HG03175 (cell line): ENCODE measurements around the gene ZNF844.
"Not testable (repeated sequence)": the region's sequence is repeated elsewhere in the genome, so short reads cannot be mapped to it uniquely, and the experiment has no call there.

ENCODE experiments used
- ATAC-seq: cut with Tn5 transposase; IDR thresholded peaks from one replicate; pipeline ENCODE4 v1.9.1; 2021; ENCODE audit warnings: mild to moderate bottlenecking, moderate library complexity; ENCODE audit not compliant: unreplicated experiment

Gene ZNF844

GRCh38 chr19:12092065-12092867 is 27.7 kb downstream of the ZNF844 start:
- ATAC-seq: no peak

DNA sequence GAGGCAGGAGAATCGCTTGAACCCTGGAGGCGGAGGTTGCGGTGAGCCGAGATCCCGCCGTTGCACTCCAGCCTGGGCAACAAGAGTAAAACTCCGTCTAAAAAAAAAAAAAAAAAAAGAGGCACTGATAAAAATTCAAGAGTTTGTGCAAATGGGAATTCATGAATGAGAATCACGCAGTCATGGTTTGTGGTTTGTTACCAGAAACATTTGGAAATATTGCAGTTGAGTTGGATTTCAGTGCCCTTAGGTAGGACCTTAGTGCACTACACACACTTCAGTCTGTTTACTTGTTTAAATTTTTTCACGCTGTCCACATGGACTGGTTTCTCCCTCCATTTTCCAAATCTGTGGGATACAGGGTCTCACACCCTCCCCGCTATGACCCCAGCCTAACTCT is 28.4 kb downstream of the ZNF844 start:
- no peak for ATAC-seq

- no peak for ATAC-seq
Measured at GRCh38 chr19:12093777-12094176, 29.2 kb downstream of the ZNF844 start.

- no peak for ATAC-seq
Measured at GRCh38 chr19:12095111-12095790, 30.7 kb downstream of the ZNF844 start.

- no peak for ATAC-seq
Measured at GRCh38 chr19:12098040-12098439, 33.5 kb downstream of the ZNF844 start.

- not testable (repeated sequence) for ATAC-seq
Measured at GRCh38 chr19:12103909-12104308, 39.4 kb downstream of the ZNF844 start.

DNA sequence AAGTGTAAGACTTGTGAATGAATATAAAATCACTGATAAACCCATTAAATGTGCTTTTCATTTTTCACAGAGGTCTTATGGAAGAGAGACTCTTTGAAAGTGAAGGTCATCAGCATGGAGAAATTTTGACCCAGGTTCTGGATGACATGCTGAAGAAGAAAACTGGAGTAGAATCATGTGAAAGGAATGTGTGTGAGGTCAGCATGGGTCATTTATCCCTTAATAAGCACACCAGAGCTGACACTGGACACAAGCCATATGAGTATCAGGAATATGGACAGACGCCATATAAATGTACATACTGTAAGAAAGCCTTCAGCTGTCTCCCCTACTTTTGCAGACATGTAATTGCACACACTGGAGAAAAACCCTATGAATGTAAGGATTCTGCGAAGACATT is 46.6 kb downstream of the ZNF844 start:
- no peak for ATAC-seq

DNA sequence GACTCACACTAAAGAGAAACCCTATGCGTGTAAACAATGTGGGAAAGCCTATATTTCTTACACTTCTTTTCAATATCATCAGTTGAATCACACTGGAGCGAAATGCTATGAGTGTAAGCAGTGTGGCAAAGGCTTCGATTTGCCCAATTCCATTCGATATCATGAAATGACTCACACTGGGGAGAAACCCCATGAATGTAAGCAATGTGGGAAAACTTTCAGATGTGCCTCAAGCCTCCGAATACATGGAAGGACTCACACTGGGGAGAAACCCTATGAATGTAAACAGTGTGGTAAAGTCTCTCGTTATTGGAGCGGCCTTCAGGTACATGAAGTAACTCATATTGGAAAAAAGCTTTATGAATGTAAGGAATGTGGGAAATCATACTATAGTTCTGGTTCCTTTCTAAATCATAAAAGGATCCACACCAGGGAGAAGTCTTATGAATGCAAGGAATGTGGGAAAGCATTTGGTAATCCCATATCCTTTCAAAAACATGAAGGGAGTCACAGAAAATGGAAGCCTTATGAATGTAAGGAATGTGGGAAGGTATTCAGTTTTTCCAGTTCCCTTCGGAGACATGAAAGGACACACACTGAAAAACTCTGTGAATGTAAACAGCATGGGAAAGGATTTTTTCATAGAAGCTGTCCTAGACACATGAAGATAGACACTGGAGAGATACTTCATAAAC is 47.6 kb downstream of the ZNF844 start:
- no peak for ATAC-seq

GRCh38 chr19:12112701-12113100 is 48.2 kb downstream of the ZNF844 start:
- ATAC-seq: no peak

DNA sequence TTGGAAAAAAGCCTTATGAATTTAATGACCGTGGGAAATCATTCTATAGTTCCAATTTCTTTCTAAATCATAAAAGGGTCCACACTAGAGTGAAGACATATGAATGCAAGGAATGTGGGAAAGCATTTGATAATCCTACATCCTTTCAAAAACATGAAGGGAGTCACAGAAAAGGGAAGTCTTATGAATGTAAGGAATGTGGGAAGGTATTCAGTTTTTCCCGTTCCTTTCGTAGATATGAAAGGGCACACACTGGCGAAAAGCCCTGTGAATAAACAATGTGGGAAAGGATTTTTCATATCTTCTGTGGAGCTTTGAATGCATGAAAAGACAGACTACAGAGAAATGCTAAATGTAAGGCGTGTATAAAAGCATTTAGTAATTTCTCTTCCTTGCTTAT is 48.6 kb downstream of the ZNF844 start:
- ATAC-seq: no peak

GRCh38 chr19:12117201-12117970 is 52.9 kb downstream of the ZNF844 start:
- no peak for ATAC-seq

DNA sequence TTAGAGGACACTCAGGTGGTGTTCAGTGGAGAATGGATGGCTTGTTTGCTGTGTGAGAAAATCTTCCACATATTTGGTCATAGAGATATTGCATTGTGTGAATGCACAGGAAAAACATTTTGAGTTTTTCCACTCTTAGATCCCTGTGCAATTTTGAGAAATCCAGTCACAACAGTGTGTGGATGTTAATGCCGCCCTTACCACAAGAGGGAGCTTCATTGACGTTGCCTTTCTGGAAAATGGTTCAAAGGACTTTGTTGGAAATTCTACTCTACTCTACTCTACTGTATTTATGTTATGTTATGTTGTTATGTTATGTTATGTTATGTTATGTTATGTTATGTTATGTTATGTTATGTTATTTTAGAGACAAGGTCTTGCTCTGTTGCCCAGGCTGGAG is 62.2 kb downstream of the ZNF844 start:
- no peak for ATAC-seq
